Activated effector memory CD4-positive, alpha-beta T cell treated with Interleukin-2 at 50 U/mL for 16 hours (primary cell): ENCODE data around the gene AIP.
A peak's percentile ranks its signal among the peaks of the same experiment; 100 is the strongest.
"Not testable (repeated sequence)": the region's sequence is repeated elsewhere in the genome, so short reads cannot be mapped to it uniquely, and the experiment has no call there.

Experiments
- DNase-seq: peaks from one replicate; pipeline ENCODE4 v3.0.0-alpha.2; 2020

The AIP gene

GRCh38 chr11:67507864-67508485, 25.1 kb downstream of the AIP start, which contains the start of gene CDK2AP2:
CDK2AP2 (minus strand) TSS chr11:67508162; CDS start chr11:67508082, 80 bp downstream.
- DNase-seq, result peak; percentile 96

DNA sequence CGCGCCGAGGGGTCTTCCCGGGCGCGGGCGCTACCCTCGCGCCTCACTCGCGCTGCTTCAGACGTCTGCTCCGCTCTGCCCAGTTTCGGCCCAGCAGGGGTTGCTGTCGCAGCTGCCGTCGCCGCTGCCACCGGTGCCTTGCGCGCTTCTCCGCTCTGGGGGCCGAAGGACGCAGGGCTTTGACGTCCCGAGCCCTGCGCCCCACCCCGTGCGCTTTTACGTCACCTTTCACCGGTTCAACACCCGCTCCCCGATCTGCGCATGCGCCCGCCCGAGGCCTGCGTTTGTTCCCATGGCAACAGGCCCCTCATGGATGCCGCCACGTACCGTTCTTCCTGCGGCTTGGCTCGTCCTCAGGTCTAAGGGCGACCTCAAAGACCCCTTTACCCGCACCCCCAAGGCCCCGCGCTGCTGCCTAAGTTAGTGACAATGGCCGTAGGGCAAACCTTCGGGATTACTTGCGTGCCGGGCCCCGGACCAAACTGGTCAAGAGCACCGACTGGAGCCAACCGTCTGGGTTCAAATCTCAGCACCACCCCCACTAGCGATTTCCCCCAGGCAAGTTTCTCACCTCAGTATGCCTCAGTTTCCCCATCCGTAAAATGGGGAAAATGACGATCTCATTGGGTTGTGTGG, 25.8 kb downstream of the AIP start:
- peak; percentile 95 for DNase-seq

DNA sequence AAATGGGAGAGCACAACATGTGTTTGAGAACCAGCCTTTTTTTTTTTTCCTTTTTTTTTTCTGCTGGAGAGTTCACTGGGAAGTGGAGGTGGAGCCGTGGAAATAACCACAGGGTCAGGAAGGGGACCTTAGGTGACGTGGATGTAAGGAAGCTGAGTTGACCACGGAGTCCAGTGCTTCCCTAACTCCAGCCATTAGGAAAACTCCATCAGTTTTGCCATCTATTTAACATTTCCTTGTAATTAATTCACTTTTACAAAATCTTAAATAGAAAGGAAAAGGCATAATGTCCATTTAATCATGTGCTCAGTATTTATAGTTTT, 27.2 kb downstream of the AIP start:
- no peak for DNase-seq

- DNase-seq, result not testable (repeated sequence)
These were observed 28.7 kb downstream of the AIP start for GRCh38 chr11:67511558-67511957.

- DNase-seq, result no peak
These were observed 31.3 kb downstream of the AIP start for GRCh38 chr11:67514116-67514515.

DNA sequence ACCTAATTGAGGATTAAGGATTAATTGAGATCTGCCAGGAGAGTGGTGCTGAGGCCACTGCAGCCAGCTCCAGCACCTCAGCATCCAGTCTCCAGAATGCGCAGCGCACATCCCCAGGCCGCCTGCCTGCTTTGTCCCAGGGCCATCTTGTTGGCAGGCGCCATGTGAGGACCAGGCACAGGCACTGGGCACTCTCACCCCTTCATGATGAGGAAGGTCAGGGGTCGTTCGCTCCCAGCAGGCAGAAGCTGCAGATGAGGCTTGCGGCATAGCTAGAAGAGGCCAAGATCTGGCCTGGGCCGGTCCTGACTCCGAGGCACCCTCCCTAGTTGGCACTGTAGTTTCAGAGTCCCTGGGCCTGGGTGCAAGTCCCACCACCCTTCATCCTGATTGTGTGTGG, 34.0 kb downstream of the AIP start:
- no peak for DNase-seq

DNA sequence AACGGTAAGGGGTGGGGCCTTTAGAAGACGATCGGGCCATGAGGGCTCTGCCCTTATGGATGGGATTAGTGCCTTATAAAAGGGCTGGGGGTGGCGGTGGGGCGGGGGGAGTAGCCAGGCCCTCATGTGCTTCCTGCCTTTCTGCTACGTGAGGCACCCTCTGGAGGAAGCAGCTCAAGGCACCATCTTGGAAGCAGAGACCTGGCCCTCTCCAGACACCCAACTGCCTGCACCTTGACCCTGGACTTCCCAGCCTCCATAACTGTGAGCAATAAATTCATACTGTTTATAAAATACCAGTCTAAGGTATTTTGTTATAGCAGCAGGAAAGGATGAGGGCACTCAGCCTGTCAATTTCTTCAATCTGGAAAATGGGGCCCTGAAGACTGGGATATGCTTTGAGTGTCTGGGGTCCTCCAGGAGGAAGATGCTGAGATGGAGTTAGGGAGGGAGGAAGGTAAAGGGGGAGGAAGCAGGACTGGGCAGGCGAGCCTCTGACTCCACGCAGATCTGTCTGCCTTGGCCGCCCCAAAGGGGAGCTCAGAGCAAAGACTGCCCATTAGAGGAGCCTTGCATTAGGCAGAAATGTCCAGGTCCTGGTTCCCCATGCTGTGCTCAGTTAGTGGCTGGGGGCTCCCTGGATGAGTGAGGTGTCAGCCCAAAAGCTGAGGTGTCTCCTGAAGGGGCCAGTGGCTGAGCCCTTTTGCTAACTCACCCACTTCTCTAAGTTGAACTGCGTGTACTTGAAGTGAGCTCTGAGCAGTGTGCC, 35.1 kb downstream of the AIP start:
- no peak for DNase-seq

DNA sequence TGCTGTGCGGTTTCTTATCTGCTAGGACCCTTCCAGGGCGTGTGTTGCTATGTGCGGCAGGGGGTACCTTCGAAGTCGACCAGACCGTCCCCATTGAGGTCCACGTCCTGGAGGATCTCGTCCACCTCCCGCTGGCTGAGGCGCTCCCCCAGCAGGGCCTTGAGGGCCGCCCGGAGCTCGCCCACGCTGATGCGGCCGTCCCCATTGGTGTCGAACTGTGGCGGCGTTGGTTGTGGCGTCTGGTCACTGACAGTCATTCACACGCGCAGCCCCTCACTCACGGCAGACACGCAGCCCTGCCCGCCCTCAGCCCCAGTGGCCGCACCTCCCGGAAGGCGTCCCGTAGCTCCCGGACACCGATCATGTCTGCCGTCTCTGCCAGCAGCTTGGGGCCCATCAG, 36.9 kb downstream of the AIP start:
- no peak for DNase-seq

GRCh38 chr11:67520856-67521824, 38.3 kb downstream of the AIP start:
- no peak for DNase-seq

DNA sequence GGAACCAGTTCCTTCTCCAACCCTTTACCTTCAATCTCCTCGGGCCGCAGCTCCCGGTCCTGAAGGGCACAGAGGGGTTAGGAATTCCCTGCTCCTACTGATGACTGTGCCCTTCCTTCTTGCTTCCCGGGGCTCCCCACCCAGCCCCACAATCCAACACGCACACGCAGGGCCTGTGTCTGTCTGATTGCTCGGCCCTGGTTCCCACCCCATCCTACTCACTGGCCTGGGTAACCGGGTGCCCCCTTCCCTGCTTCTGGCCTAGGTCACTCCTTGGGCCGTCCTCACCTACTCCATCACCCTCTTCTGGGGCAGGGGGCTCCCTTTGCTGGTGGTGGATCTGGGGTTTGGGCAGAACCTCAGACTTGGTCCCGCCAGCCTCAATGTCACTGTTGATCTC, 39.1 kb downstream of the AIP start:
- DNase-seq, result no peak

- DNase-seq, result no peak
These were observed 39.5 kb downstream of the AIP start for GRCh38 chr11:67522338-67522737.

GRCh38 chr11:67522844-67523555, 40.2 kb downstream of the AIP start, which contains the start of gene CABP2:
CABP2 (minus strand) TSS chr11:67523446; CDS start chr11:67523326, 120 bp downstream.
- no peak for DNase-seq

DNA sequence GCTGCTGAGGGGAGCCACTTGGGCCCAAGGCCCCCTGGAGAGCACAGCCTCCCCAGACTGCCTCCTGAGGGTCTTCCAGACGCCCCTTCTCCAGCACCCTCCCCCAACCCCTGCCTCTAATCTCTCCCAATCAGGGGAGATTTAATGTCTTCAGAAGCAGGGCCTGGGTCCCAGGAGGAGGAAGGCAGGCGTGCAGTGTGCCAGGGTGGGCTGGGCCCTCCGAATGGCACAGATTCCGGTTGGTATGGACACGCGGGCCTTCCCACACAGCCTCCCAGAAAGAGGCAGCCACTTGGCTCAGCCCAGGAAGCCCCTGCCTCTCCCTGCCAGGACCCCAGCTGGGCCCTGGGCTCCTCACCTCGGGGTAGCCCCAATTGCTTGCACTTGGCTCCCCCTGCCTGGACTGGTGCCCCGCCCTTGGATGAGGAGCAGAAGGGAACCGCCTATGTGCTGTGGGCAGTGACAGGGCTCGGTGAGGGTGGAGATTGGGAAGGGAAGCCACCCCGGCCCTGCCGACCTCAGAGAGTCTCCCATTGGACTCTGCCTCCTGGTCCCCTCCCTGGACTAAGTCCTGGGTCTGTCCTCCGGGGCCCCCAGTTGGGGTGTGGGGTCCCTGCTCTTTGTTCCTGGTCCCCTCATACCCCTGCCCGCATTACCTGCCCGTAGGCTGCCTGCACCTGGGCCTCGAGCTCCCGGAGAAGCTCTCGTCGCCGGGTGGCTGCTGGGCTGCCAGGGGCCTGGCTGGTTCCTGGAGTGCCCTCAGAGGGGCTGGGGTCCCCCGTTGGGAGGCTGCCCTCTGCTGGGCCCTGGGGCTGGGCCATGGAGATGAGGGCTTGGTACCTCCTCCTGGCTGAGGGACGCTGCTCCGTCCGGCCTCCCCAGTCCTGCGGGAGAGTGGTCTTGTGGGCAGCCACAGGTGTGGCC, 41.0 kb downstream of the AIP start:
- DNase-seq, result no peak

GRCh38 chr11:67524480-67524808, 41.6 kb downstream of the AIP start:
- no peak for DNase-seq

DNA sequence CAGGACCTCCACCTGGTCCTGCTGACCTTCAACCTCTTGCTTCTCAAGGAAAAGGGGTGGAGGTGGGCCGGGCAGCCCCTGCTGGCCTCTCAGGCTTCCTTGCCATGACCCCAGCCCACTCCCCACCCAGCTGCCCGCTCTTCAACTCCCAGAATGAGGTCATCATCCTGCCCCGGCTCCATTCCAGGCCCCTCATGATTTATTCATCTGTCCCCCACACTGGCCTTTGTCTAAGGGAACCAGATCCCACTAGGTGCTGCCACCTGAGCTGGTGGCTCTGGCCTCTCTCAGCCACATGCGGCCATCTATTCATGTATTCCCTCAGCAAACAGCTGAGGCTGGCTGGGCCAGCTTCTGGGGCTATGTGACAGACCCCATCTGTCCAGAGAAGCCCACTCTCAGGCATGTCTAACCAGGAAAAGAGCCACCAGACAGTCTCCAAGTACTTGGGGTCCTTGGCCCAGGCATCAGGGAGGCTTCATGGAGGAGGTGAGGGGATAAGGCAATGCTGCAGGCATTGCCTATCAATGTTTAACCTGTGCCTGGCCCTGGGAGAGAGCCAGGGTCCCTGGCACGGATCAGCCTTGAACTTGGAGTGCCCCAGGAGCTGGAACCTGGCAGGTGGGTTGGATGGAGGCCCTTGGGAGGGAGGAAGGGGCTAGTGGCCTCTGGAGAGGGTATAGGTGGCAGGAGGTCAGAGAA, 42.6 kb downstream of the AIP start:
- DNase-seq, result no peak

DNA sequence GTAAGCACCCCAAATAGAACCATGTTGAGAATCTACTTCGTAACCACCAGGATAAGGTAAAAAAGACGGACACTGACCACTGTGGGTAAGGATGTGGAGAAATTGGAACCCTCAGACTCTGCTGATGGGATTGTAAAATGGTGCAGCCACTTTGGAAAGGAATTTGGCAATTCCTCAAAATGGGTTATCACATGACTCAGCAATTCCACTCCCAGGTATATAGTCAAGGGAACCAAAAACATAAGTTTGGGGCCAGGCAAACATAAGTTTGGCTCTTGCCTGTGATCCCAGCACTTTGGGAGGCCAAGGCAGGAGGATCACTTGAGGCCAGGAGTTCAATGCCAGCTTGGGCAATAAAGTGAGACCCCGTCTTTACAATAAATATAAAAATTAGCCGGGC, 45.5 kb downstream of the AIP start:
- no peak for DNase-seq

- DNase-seq, result no peak
These were observed 47.4 kb downstream of the AIP start for GRCh38 chr11:67530282-67530592.

GRCh38 chr11:67532889-67533288, 50.1 kb downstream of the AIP start:
- DNase-seq, result no peak

DNA sequence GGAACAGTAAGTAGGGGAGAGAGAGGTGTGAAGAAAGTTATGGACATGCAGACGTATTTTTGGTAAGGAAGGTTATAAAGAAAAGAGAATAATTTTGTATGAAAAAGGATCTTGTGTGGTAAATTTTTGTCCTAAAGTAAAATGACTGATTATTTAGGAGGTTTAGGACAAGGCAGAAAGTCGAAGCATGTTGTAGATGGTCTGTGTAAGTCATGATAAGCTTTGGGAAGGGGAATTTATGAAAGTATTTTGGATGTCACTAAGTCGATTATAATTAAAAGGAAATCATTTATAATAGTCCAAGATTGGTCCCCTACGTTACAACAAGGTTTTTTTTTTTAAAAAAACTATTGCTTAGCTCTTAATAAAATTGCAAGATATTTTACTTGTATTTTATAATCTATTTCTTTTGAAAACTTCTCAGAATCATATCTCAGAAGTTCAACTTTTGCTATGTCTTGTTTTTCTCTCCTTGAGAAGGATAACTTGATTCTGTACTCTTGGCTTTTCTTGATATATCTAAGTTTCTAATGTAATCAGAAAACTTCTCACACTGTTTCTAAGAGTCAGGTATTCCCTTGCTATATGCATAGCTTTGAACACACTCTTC, 51.3 kb downstream of the AIP start:
- DNase-seq, result no peak

DNA sequence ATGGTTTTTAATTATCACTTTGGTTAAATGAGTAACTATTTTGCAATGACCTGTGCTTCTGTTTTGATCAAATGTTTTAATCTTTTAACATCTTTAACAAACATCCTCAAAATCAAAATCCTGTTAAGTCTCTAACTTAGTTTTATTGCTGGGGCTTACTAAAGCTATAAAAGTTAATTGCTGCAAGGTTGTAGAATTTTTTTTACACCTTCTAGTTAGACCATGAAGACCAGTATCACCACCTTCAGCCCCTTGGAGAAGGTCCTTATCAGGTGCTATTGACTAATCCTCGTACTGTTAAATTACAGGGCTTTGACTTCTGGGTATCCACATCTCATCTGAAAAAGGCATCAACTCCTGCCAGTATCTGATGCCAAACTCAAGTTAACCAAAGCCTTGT, 52.7 kb downstream of the AIP start:
- no peak for DNase-seq
